ENCODE data around the gene CHSY1. TPM values are rescaled to one million over a fixed set of nuclear protein-coding genes. Genes with fewer than 3 reads are reported as not detected.

Gene CHSY1
- total and polyA plus RNA-seq, 2 donors (not counting 1 experiment from before 2014, with no cell fraction given) = 4.7 to 20.3 TPM

DNA sequence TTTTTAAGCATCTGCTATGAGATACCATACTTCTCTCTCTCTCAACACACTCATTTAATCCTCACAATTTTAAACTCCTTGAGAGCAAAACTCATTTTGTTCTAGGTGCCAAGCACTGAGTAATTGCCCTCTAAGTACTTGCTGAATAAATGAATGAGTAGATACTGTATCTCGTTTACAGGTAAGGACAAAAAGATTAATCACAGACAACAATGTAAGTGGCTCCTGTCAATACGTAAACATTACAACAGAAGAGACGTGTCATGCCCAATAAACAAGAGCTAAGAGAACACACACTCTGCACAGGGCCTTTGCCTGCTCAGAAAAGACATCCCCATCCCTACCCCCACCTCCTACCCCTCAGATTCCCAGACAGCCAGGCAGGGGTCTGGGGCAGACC lies 59.8 kb downstream of the CHSY1 start:
- H3K27me3 Mint-ChIP-seq = no peaks in the 10 kb centered on the region
- intact Hi-C loops (cut with micrococcal nuclease) = no loop called here
- peaks cover 0 to 7% of the 10 kb centered on the region in 2 experiments for H3K36me3 ChIP-seq (replicated peaks in 1 of 2; ENCODE audit: control extremely low read depth in 1 of 2, control insufficient read depth in 1 of 2, extremely low read depth in 1 of 2, insufficient read depth in 2 of 2, low read length in 1 of 2)
- POLR2A ChIA-PET = no interaction called here
- H3K27ac ChIP-seq (ENCODE audit: low read length in 2 of 2) = no peak overlapping the region
- no peaks in the 10 kb centered on the region for H3K27me3 ChIP-seq (replicated peaks in 1 of 4; ENCODE audit: control extremely low read depth in 1 of 4, control insufficient read depth in 3 of 4, insufficient read depth in 4 of 4, low read length in 3 of 4)
- no peak overlapping the region for H2AFZ ChIP-seq (ENCODE audit: insufficient read depth, low read depth, low read length, poor library complexity, severe bottlenecking)
- WGBS (ENCODE audit: insufficient coverage) = 100% methylated on average over 2 of the region's 3 CpGs
- DNase-seq (no peak), ATAC-seq (ENCODE audit: low read depth) (no peak)
- peaks cover 92% of the 10 kb centered on the region for H3K79me2 ChIP-seq (ENCODE audit: control insufficient read depth, insufficient read depth, low read length)
- H3K9me3 ChIP-seq (ENCODE audit: control extremely low read depth in 1 of 3, control insufficient read depth in 2 of 3, insufficient read depth in 1 of 3, low read length in 2 of 3) = peaks cover 0 to 2% (median 0%) of the 10 kb centered on the region in 3 donors
- TF ChIP-seq, protein P1, sequence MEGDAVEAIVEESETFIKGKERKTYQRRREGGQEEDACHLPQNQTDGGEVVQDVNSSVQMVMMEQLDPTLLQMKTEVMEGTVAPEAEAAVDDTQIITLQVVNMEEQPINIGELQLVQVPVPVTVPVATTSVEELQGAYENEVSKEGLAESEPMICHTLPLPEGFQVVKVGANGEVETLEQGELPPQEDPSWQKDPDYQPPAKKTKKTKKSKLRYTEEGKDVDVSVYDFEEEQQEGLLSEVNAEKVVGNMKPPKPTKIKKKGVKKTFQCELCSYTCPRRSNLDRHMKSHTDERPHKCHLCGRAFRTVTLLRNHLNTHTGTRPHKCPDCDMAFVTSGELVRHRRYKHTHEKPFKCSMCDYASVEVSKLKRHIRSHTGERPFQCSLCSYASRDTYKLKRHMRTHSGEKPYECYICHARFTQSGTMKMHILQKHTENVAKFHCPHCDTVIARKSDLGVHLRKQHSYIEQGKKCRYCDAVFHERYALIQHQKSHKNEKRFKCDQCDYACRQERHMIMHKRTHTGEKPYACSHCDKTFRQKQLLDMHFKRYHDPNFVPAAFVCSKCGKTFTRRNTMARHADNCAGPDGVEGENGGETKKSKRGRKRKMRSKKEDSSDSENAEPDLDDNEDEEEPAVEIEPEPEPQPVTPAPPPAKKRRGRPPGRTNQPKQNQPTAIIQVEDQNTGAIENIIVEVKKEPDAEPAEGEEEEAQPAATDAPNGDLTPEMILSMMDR (IDR thresholded peaks at IDR 0.05) = no peak
- TF ChIP-seq EZH2 (IDR thresholded peaks at IDR 0.05; ENCODE audit: borderline replicate concordance, insufficient read depth, low read depth, low read length, poor library complexity, severe bottlenecking) = no peak
- CTCF ChIA-PET = no interaction called here
- H3K27ac Mint-ChIP-seq = no peak overlapping the region
- no peak overlapping the region for H3K9ac ChIP-seq (ENCODE audit: low read length)
- H3K4me3 Mint-ChIP-seq = no peak overlapping the region
- H3K4me1 Mint-ChIP-seq = peaks cover 53% of the 10 kb centered on the region
- H3K9me3 Mint-ChIP-seq (ENCODE audit: insufficient read depth) = no peaks in the 10 kb centered on the region
- peaks cover 4 to 13% of the 10 kb centered on the region in 2 donors for H3K4me1 ChIP-seq (ENCODE audit: control insufficient read depth in 2 of 2, insufficient read depth in 2 of 2, low read length in 2 of 2)
- no peak overlapping the region for H3K4me2 ChIP-seq (replicated peaks; ENCODE audit: low read depth, low read length, poor library complexity, severe bottlenecking)
- peaks cover 76% of the 10 kb centered on the region for H4K20me1 ChIP-seq (ENCODE audit: control insufficient read depth, insufficient read depth, low read length, poor library complexity, severe bottlenecking)
- no peak overlapping the region for H3K4me3 ChIP-seq (ENCODE audit: control extremely low read depth in 1 of 5, extremely low read depth in 1 of 5, insufficient read depth in 1 of 5, low read depth in 2 of 5, low read length in 4 of 5)

DNA sequence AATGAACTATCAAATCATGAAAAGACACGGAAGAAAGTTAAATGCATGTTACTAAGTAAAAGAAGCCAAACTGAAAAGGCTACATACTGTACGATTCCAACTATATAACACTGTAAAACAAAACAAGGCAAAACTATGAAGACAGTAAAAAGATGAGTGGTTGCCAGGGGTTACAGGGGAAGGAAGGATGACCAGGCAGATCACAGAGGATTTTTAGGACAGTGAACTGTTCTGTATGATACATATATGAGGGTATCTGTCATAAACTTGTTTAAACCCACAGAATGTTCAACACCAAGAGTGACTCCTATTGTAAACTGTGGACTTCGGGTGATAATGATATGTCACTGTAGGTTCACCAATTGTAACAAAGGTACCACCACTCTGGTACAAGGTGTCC lies 60.6 kb downstream of the CHSY1 start:
- peaks cover 92% of the 10 kb centered on the region for H3K79me2 ChIP-seq (ENCODE audit: control insufficient read depth, insufficient read depth, low read length)
- Mint-ChIP-seq H3K27me3 (no peaks in the 10 kb centered on the region), H3K4me1 (peaks cover 50% of the 10 kb centered on the region), H3K9me3 (ENCODE audit: insufficient read depth) (no peaks in the 10 kb centered on the region), H3K4me3 (no peak overlapping the region), H3K27ac (no peak overlapping the region)
- H3K27ac ChIP-seq (ENCODE audit: low read length in 2 of 2) = no peak overlapping the region
- no peak overlapping the region for H3K4me3 ChIP-seq (ENCODE audit: control extremely low read depth in 1 of 5, extremely low read depth in 1 of 5, insufficient read depth in 1 of 5, low read depth in 2 of 5, low read length in 4 of 5)
- no peak overlapping the region for H3K4me2 ChIP-seq (replicated peaks; ENCODE audit: low read depth, low read length, poor library complexity, severe bottlenecking)
- POLR2A ChIA-PET = no interaction called here
- intact Hi-C loops (cut with micrococcal nuclease) = no loop called here
- TF ChIP-seq EZH2 (IDR thresholded peaks at IDR 0.05; ENCODE audit: borderline replicate concordance, insufficient read depth, low read depth, low read length, poor library complexity, severe bottlenecking) = no peak
- TF ChIP-seq, protein P1 (IDR thresholded peaks at IDR 0.05) = no peak
- peaks cover 67% of the 10 kb centered on the region for H4K20me1 ChIP-seq (ENCODE audit: control insufficient read depth, insufficient read depth, low read length, poor library complexity, severe bottlenecking)
- H3K36me3 ChIP-seq (replicated peaks in 1 of 2; ENCODE audit: control extremely low read depth in 1 of 2, control insufficient read depth in 1 of 2, extremely low read depth in 1 of 2, insufficient read depth in 2 of 2, low read length in 1 of 2) = peaks cover 0 to 7% of the 10 kb centered on the region in 2 experiments
- no CpG with 5 or more reads among the region's 3 CpGs for WGBS (ENCODE audit: insufficient coverage)
- H3K27me3 ChIP-seq (replicated peaks in 1 of 4; ENCODE audit: control extremely low read depth in 1 of 4, control insufficient read depth in 3 of 4, insufficient read depth in 4 of 4, low read length in 3 of 4) = no peaks in the 10 kb centered on the region
- no peak overlapping the region for H2AFZ ChIP-seq (ENCODE audit: insufficient read depth, low read depth, low read length, poor library complexity, severe bottlenecking)
- no peak for DNase-seq
- CTCF ChIA-PET = no interaction called here
- H3K4me1 ChIP-seq (ENCODE audit: control insufficient read depth in 2 of 2, insufficient read depth in 2 of 2, low read length in 2 of 2) = peaks cover 4 to 13% of the 10 kb centered on the region in 2 donors
- no peak for ATAC-seq (ENCODE audit: low read depth)
- no peak overlapping the region for H3K9ac ChIP-seq (ENCODE audit: low read length)
- H3K9me3 ChIP-seq (ENCODE audit: control extremely low read depth in 1 of 3, control insufficient read depth in 2 of 3, insufficient read depth in 1 of 3, low read length in 2 of 3) = peaks cover 0 to 2% (median 0%) of the 10 kb centered on the region in 3 donors
